CD4-positive, alpha-beta T cell (primary cell): ENCODE results near the gene GLB1L3. TPM values are rescaled to one million over a fixed set of nuclear protein-coding genes. Genes with fewer than 3 reads are reported as not detected.

ENCODE experiments used
- ATAC-seq: fragments of 200-7000 bp; cut with Tn5 transposase; one replicate; pipeline ENCODE4 v1.10.0; 2022; ENCODE audit warnings: mild to moderate bottlenecking; ENCODE audit not compliant: poor library complexity
- CTCF ChIA-PET: fragments of 350-600 bp; sonication (Branson Sonifier 250); formaldehyde crosslinking; loops from one replicate; lab custom pipeline; 2021; ENCODE audit warnings: antibody characterized with exemption, inconsistent platforms; lab: Charles Lee
- POLR2A ChIA-PET: fragments of 350-600 bp; sonication (Branson Sonifier 250); formaldehyde crosslinking; loops from one replicate; lab custom pipeline; 2021; ENCODE audit warnings: antibody characterized with exemption, inconsistent platforms; lab: Charles Lee
- DNase-seq, 14 experiments: peaks; one replicate each; pipeline ENCODE4 v3.0.0-alpha.2; 2013 to 2020; ENCODE audit warnings: mixed read lengths in 2 of 14
- H3K27ac ChIP-seq, 2 donors: one replicate each; pipeline versions ENCODE4 v1.5.1 to v1.7.0; 2013; ENCODE audit warnings: low read length in 2 of 2, low read depth in 1 of 2, mild to moderate bottlenecking in 1 of 2
- H3K27me3 ChIP-seq, 2 experiments: 1 replicate in 1 of 2; 2 replicates in 1 of 2; pipeline versions ENCODE4 v1.6.1 to v1.7.0; 2013; ENCODE audit warnings: low read length in 2 of 2, control low read depth in 1 of 2, mild to moderate bottlenecking in 1 of 2, moderate library complexity in 1 of 2; ENCODE audit not compliant: insufficient read depth in 2 of 2, control insufficient read depth in 1 of 2
- H3K36me3 ChIP-seq: one replicate; pipeline ENCODE4 v1.6.1; 2013; ENCODE audit warnings: low read length, control low read depth; ENCODE audit not compliant: insufficient read depth
- H3K4me1 ChIP-seq: one replicate; pipeline ENCODE4 v1.6.1; 2013; ENCODE audit warnings: low read length, control low read depth; ENCODE audit not compliant: insufficient read depth
- H3K4me3 ChIP-seq: one replicate; pipeline ENCODE4 v1.5.1; 2013; ENCODE audit warnings: mild to moderate bottlenecking, low read length, moderate library complexity
- H3K9me3 ChIP-seq, 2 experiments: 1 replicate in 1 of 2; 2 replicates in 1 of 2; pipeline versions ENCODE4 v1.6.1 to v1.7.0; 2013; ENCODE audit warnings: low read length in 2 of 2, mild to moderate bottlenecking in 2 of 2, control low read depth in 1 of 2, moderate library complexity in 1 of 2; ENCODE audit not compliant: control insufficient read depth in 1 of 2, insufficient read depth in 1 of 2
- H3K27ac Mint-ChIP-seq: one replicate; pipeline ENCODE4 v1.8.0; 2020; ENCODE audit warnings: mixed read lengths
- H3K27me3 Mint-ChIP-seq: one replicate; pipeline ENCODE4 v1.8.0; 2021; ENCODE audit warnings: mixed read lengths
- H3K36me3 Mint-ChIP-seq: one replicate; pipeline ENCODE4 v1.8.0; 2021; ENCODE audit warnings: low read depth, mixed read lengths
- H3K4me1 Mint-ChIP-seq: one replicate; pipeline ENCODE4 v1.8.0; 2021; ENCODE audit warnings: low read depth, mixed read lengths
- H3K4me3 Mint-ChIP-seq: one replicate; pipeline ENCODE4 v1.8.0; 2020; ENCODE audit warnings: mild to moderate bottlenecking, mixed read lengths
- H3K9me3 Mint-ChIP-seq: one replicate; pipeline ENCODE4 v1.8.0; 2020; ENCODE audit warnings: mixed read lengths
- intact Hi-C, 2 experiments: fragments of 100-400 bp; cut with DNase I in 1 of 2; cut with micrococcal nuclease in 1 of 2; formaldehyde crosslinking; loops; one replicate each; pipeline versions ENCODE4 v1.15.1 to v1.9.0; 2023 to 2025; cut with DNase I, micrococcal nuclease
- total RNA-seq, 174 experiments: library from RNA in 2 of 174; stranded (reverse) in 2 of 174; gene quantifications; one replicate each; pipeline ENCODE4 v1.2.3 and lab custom pipeline; 2021 to 2026
- TF ChIP-seq, protein P1 (sequence below): fragments of 200-600 bp; IDR thresholded peaks from one replicate; pipeline ENCODE4 v1.8.0; 2022; ENCODE audit warnings: antibody characterized with exemption, mild to moderate bottlenecking

The GLB1L3 gene
- total RNA-seq, 2 experiments from 2014 or later, result 1.3 to 1.5 TPM

DNA sequence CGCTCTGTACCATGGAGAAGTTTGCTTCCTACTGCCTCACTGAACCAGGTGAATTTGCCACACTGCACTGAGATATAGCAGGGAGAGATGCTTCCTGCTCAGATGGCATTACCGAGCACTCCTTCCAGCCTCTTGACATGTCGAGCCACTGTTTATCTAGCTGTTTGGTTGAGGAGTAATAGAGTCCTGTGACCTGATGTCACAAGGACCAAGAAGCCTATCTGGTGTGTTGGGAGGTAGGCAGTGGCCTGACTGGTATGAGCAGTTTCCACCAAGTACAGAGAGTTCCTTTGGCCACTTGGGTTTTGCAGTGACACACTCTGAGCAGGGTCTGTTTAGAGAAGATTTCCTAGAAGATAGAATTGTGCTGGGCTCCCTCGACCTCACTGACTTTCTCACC is 17.6 kb upstream of the GLB1L3 start:
- ATAC-seq (no peak), DNase-seq (no peak)
- TF ChIP-seq, protein P1, sequence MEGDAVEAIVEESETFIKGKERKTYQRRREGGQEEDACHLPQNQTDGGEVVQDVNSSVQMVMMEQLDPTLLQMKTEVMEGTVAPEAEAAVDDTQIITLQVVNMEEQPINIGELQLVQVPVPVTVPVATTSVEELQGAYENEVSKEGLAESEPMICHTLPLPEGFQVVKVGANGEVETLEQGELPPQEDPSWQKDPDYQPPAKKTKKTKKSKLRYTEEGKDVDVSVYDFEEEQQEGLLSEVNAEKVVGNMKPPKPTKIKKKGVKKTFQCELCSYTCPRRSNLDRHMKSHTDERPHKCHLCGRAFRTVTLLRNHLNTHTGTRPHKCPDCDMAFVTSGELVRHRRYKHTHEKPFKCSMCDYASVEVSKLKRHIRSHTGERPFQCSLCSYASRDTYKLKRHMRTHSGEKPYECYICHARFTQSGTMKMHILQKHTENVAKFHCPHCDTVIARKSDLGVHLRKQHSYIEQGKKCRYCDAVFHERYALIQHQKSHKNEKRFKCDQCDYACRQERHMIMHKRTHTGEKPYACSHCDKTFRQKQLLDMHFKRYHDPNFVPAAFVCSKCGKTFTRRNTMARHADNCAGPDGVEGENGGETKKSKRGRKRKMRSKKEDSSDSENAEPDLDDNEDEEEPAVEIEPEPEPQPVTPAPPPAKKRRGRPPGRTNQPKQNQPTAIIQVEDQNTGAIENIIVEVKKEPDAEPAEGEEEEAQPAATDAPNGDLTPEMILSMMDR, result no peak
- no peaks in the 10 kb centered on the region for H3K27me3 ChIP-seq
- ChIA-PET CTCF (no interaction called here), POLR2A (no interaction called here)
- Mint-ChIP-seq H3K4me3 (no peak overlapping the region), H3K9me3 (no peaks in the 10 kb centered on the region), H3K36me3 (peaks cover 55% of the 10 kb centered on the region), H3K4me1 (peaks cover 17% of the 10 kb centered on the region), H3K27ac (no peak overlapping the region), H3K27me3 (no peaks in the 10 kb centered on the region)
- H3K4me1 ChIP-seq, result peaks cover 9% of the 10 kb centered on the region
- no peak overlapping the region for H3K4me3 ChIP-seq
- H3K36me3 ChIP-seq, result peaks cover 54% of the 10 kb centered on the region
- H3K27ac ChIP-seq, result no peak overlapping the region
- no peaks in the 10 kb centered on the region for H3K9me3 ChIP-seq
- intact Hi-C loops, result loop anchor here in 1 of 2 experiments (10.0 kb wide), 1 partner anchor 194 kb away; the partner anchor contains the start of gene JAM3

DNA sequence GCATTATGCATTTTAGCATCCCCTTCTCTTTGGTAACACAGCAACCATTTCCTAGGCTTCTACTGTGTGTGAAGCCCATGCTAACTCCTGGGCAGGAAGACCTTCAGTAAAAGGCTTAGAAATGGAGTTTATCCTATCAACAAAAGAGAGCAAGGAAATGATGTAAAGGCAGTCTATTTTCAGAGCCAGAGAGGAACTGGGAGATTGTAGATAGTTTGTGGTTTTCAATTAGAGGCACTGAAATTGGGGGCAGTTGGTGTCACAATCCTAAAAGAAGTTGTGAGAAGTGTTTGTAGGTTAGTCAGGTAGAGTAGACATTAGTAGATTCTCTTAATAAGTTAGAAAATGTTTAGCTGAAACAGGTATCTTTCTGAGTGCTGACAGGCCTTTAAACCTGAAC is 15.7 kb upstream of the GLB1L3 start:
- Mint-ChIP-seq H3K27me3 (no peaks in the 10 kb centered on the region), H3K4me3 (no peak overlapping the region), H3K27ac (no peak overlapping the region), H3K9me3 (no peaks in the 10 kb centered on the region), H3K36me3 (peaks cover 61% of the 10 kb centered on the region), H3K4me1 (peaks cover 3% of the 10 kb centered on the region)
- CTCF ChIA-PET, result interaction anchor here (3.2 kb wide), 1 partner anchor 14 kb away, joined by 23 read pairs; the partner anchor contains the start of gene GLB1L3
- Histone ChIP-seq H3K4me3 (no peak overlapping the region), H3K4me1 (no peaks in the 10 kb centered on the region), H3K36me3 (peaks cover 54% of the 10 kb centered on the region), H3K27ac (no peak overlapping the region), H3K27me3 (no peaks in the 10 kb centered on the region), H3K9me3 (no peaks in the 10 kb centered on the region)
- ATAC-seq, result no peak
- POLR2A ChIA-PET, result no interaction called here
- no peak for DNase-seq
- TF ChIP-seq, protein P1, result no peak
- intact Hi-C loops, result no loop called here

DNA sequence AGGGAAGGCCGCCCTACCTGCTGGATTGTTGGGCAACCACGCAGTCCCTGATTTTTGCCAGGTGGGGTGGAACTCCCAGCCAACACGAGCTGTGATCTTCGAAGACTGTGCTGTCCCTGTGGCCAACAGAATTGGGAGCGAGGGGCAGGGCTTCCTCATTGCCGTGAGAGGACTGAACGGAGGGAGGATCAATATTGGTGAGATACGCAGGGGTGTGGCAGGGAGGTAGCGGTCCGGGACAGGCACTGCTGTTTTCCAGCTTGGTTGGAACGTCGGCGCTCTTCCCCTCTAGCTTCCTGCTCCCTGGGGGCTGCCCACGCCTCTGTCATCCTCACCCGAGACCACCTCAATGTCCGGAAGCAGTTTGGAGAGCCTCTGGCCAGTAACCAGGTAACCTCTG is 15.2 kb upstream of the GLB1L3 start:
- Histone ChIP-seq H3K9me3 (no peaks in the 10 kb centered on the region), H3K27ac (no peak overlapping the region), H3K27me3 (no peaks in the 10 kb centered on the region), H3K36me3 (peaks cover 54% of the 10 kb centered on the region), H3K4me3 (no peak overlapping the region), H3K4me1 (no peaks in the 10 kb centered on the region)
- intact Hi-C loops, result no loop called here
- H3K36me3 Mint-ChIP-seq, result peaks cover 61% of the 10 kb centered on the region
- no peaks in the 10 kb centered on the region for H3K4me1 Mint-ChIP-seq
- H3K27ac Mint-ChIP-seq, result no peak overlapping the region
- ATAC-seq (no peak), DNase-seq (no peak)
- H3K9me3 Mint-ChIP-seq, result no peaks in the 10 kb centered on the region
- TF ChIP-seq, protein P1, result no peak
- H3K4me3 Mint-ChIP-seq, result no peak overlapping the region
- ChIA-PET CTCF (interaction anchor here (3.2 kb wide), 1 partner anchor 14 kb away, joined by 23 read pairs; the partner anchor contains the start of gene GLB1L3), POLR2A (interaction anchor here (1.9 kb wide), 1 partner anchor 15 kb away, joined by 7 read pairs; the partner anchor contains the start of gene GLB1L3)
- no peaks in the 10 kb centered on the region for H3K27me3 Mint-ChIP-seq
